ENCODE data around the gene SERPING1.

- TF ChIP-seq FOXM1 (IDR thresholded peaks at IDR 0.05; ENCODE audit: borderline replicate concordance, low read depth) (no peak), EP300 (IDR thresholded peaks at IDR 0.05; ENCODE audit: borderline replicate concordance) (no peak), MAX (IDR thresholded peaks at IDR 0.05) (no peak), REST (IDR thresholded peaks at IDR 0.05; ENCODE audit: low read depth) (no peak), TAF1 (IDR thresholded peaks at IDR 0.05; ENCODE audit: low read depth) (no peak), RAD21 (IDR thresholded peaks at IDR 0.05; ENCODE audit: low read depth) (no peak), CREB1 (IDR thresholded peaks at IDR 0.05; ENCODE audit: low read depth) (no peak), ZBTB7A (IDR thresholded peaks at IDR 0.05; ENCODE audit: low read depth) (no peak), YY1 (IDR thresholded peaks at IDR 0.05; ENCODE audit: low read depth) (no peak), EGR1 (IDR thresholded peaks at IDR 0.05) (no peak), TEAD4 (IDR thresholded peaks at IDR 0.05) (no peak)
Measured at GRCh38 chr11:57601297-57601696, 3.8 kb downstream of the SERPING1 start.

Data from Ishikawa (cell line).